Skeletal muscle tissue (tissue), 4 donors: ENCODE data around the gene UCK2. TPM values are rescaled to one million over a fixed set of nuclear protein-coding genes. Genes with fewer than 3 reads are reported as not detected.

Experiments
- H3K27ac ChIP-seq: one replicate; pipeline ENCODE4 v1.7.0; 2013; ENCODE audit warnings: mild to moderate bottlenecking, low read depth, low read length, inconsistent platforms
- H3K27me3 ChIP-seq, 3 donors: one replicate each; pipeline ENCODE4 v1.7.0; 2013; ENCODE audit warnings: low read length in 3 of 3; ENCODE audit not compliant: control insufficient read depth in 3 of 3, insufficient read depth in 3 of 3
- H3K36me3 ChIP-seq, 3 donors: one replicate each; pipeline ENCODE4 v1.7.0; 2013; ENCODE audit warnings: low read length in 3 of 3; ENCODE audit not compliant: control insufficient read depth in 3 of 3, insufficient read depth in 3 of 3
- H3K4me1 ChIP-seq, 3 donors: one replicate each; pipeline ENCODE4 v1.7.0; 2013; ENCODE audit warnings: low read length in 3 of 3, mild to moderate bottlenecking in 3 of 3; ENCODE audit not compliant: control insufficient read depth in 3 of 3, insufficient read depth in 3 of 3
- H3K4me3 ChIP-seq, 3 donors: one replicate each; pipeline ENCODE4 v1.7.0; 2013; ENCODE audit warnings: low read length in 3 of 3
- H3K9ac ChIP-seq, 3 donors: one replicate each; pipeline ENCODE4 v1.7.0; 2013; ENCODE audit warnings: low read length in 3 of 3, mild to moderate bottlenecking in 3 of 3, moderate library complexity in 2 of 3, low read depth in 1 of 3
- H3K9me3 ChIP-seq, 3 donors: one replicate each; pipeline ENCODE4 v1.7.0; 2013; ENCODE audit warnings: low read length in 3 of 3; ENCODE audit not compliant: control insufficient read depth in 3 of 3
- total RNA-seq: library from RNA; depleted of rRNA; stranded (reverse); fragments of >200 nt; gene quantifications from one replicate; pipeline ENCODE4 v1.2.3, GENCODE V29; 2014
- donor health status: Osteomylitis.

Gene UCK2
- total RNA-seq, 1 donor from 2014 or later, result 26.1 TPM

- Histone ChIP-seq H3K9ac (no peak overlapping the region), H3K9me3 (no peaks in the 10 kb centered on the region), H3K4me1 (no peaks in the 10 kb centered on the region), H3K4me3 (no peak overlapping the region), H3K27ac (no peak overlapping the region), H3K27me3 (no peaks in the 10 kb centered on the region), H3K36me3 (no peaks in the 10 kb centered on the region)
Observed at GRCh38 chr1:165816157-165816556, 11.3 kb upstream of the UCK2 start.

- no peaks in the 10 kb centered on the region for H3K9me3 ChIP-seq
- no peaks in the 10 kb centered on the region for H3K36me3 ChIP-seq
- H3K4me3 ChIP-seq, result no peak overlapping the region
- no peak overlapping the region for H3K9ac ChIP-seq
- no peaks in the 10 kb centered on the region for H3K4me1 ChIP-seq
- no peaks in the 10 kb centered on the region for H3K27me3 ChIP-seq
- no peak overlapping the region for H3K27ac ChIP-seq
Observed at GRCh38 chr1:165816826-165817497, 10.5 kb upstream of the UCK2 start.

- Histone ChIP-seq H3K36me3 (no peaks in the 10 kb centered on the region), H3K9ac (no peak overlapping the region), H3K27ac (no peak overlapping the region)
Observed at GRCh38 chr1:165823552-165824268, 3.7 kb upstream of the UCK2 start.

GRCh38 chr1:165824269-165824643 is 3.2 kb upstream of the UCK2 start:
- no peaks in the 10 kb centered on the region for H3K36me3 ChIP-seq
- H3K27me3 ChIP-seq, result no peaks in the 10 kb centered on the region
- H3K4me3 ChIP-seq, result no peak overlapping the region
- H3K4me1 ChIP-seq, result peaks cover 9 to 16% (median 12%) of the 10 kb centered on the region in 3 donors
- no peaks in the 10 kb centered on the region for H3K9me3 ChIP-seq
- no peak overlapping the region for H3K9ac ChIP-seq
- H3K27ac ChIP-seq, result no peak overlapping the region

More at GRCh38 chr1:165823552-165824268, 3.7 kb upstream of the UCK2 start:
- peaks cover 7 to 11% (median 8%) of the 10 kb centered on the region in 3 donors for H3K4me1 ChIP-seq
- H3K9me3 ChIP-seq, result no peaks in the 10 kb centered on the region
- no peak overlapping the region for H3K4me3 ChIP-seq
- no peaks in the 10 kb centered on the region for H3K27me3 ChIP-seq

- Histone ChIP-seq H3K9ac (peak overlapping the region; percentile 51 to 90 (median 69)), H3K27ac (peak overlapping the region; percentile 89), H3K36me3 (no peaks in the 10 kb centered on the region)
Observed at GRCh38 chr1:165826565-165827267, 698 bp upstream of the UCK2 start.

GRCh38 chr1:165828103-165828668 is 772 bp downstream of the UCK2 start:
- Histone ChIP-seq H3K4me3 (peak overlapping the region; percentile 85 to 90 (median 85)), H3K4me1 (peaks cover 17 to 23% (median 19%) of the 10 kb centered on the region in 3 donors), H3K27ac (peak overlapping the region; percentile 89), H3K27me3 (no peaks in the 10 kb centered on the region), H3K9ac (peak overlapping the region; percentile 85 to 90 (median 87)), H3K9me3 (no peaks in the 10 kb centered on the region), H3K36me3 (no peaks in the 10 kb centered on the region)

More at GRCh38 chr1:165826565-165827267, 698 bp upstream of the UCK2 start:
- no peaks in the 10 kb centered on the region for H3K9me3 ChIP-seq
- peaks cover 14 to 19% (median 18%) of the 10 kb centered on the region in 3 donors for H3K4me1 ChIP-seq
- H3K27me3 ChIP-seq, result no peaks in the 10 kb centered on the region
- H3K4me3 ChIP-seq, result peak overlapping the region; percentile 77 to 85 (median 85)

- no peaks in the 10 kb centered on the region for H3K27me3 ChIP-seq
- peaks cover 17 to 24% (median 19%) of the 10 kb centered on the region in 3 donors for H3K4me1 ChIP-seq
- H3K9ac ChIP-seq, result peak overlapping the region; percentile 85 to 90 (median 87)
- H3K9me3 ChIP-seq, result no peaks in the 10 kb centered on the region
- H3K27ac ChIP-seq, result peak overlapping the region; percentile 89
- peak overlapping the region; percentile 85 to 90 (median 85) for H3K4me3 ChIP-seq
- H3K36me3 ChIP-seq, result no peaks in the 10 kb centered on the region
Observed at GRCh38 chr1:165828669-165829329, 1.4 kb downstream of the UCK2 start.

- no peaks in the 10 kb centered on the region for H3K27me3 ChIP-seq
- H3K4me1 ChIP-seq, result peaks cover 17 to 24% (median 19%) of the 10 kb centered on the region in 3 donors
- H3K36me3 ChIP-seq, result no peaks in the 10 kb centered on the region
- no peak overlapping the region for H3K9ac ChIP-seq
- H3K27ac ChIP-seq, result peak overlapping the region; percentile 89
- H3K4me3 ChIP-seq, result no peak overlapping the region
- no peaks in the 10 kb centered on the region for H3K9me3 ChIP-seq
Observed at GRCh38 chr1:165829888-165830287, 2.5 kb downstream of the UCK2 start.

GRCh38 chr1:165831146-165831545 is 3.7 kb downstream of the UCK2 start:
- Histone ChIP-seq H3K9me3 (no peaks in the 10 kb centered on the region), H3K4me3 (no peak overlapping the region), H3K27ac (no peak overlapping the region), H3K36me3 (no peaks in the 10 kb centered on the region), H3K9ac (no peak overlapping the region), H3K4me1 (peaks cover 17 to 24% (median 19%) of the 10 kb centered on the region in 3 donors), H3K27me3 (no peaks in the 10 kb centered on the region)
